Endothelial cell of umbilical vein (primary cell): ENCODE measurements around the gene VAV3.

Experiments
- CTCF ChIP-seq, 2 donors: IDR thresholded peaks; 1 replicate in 1 of 2; 2 replicates in 1 of 2; pipeline ENCODE4 v1.5.1; 2011; ENCODE audit warnings: low read length in 2 of 2, mild to moderate bottlenecking in 2 of 2, moderate library complexity in 2 of 2, control low read depth in 1 of 2, inconsistent platforms in 1 of 2, low read depth in 1 of 2; ENCODE audit not compliant: insufficient read depth in 1 of 2; ENCODE audit errors: extremely low read depth in 1 of 2
- EZH2 ChIP-seq: IDR thresholded peaks from 2 replicates; pipeline ENCODE4 v1.6.1; 2012; ENCODE audit warnings: borderline replicate concordance, low read depth, mild to moderate bottlenecking, moderate library complexity, low read length, inconsistent platforms; ENCODE audit not compliant: severe bottlenecking
- GATA2 ChIP-seq: IDR thresholded peaks from 2 replicates; pipeline ENCODE4 v1.7.0; 2011; ENCODE audit warnings: low read depth, mild to moderate bottlenecking, moderate library complexity, mixed read lengths, low read length; ENCODE audit not compliant: insufficient read length, insufficient read depth
- JUN ChIP-seq: IDR thresholded peaks from 2 replicates; pipeline ENCODE4 v1.6.1; 2011; ENCODE audit warnings: borderline replicate concordance, low read depth; ENCODE audit not compliant: insufficient read length, insufficient read depth
- MYC ChIP-seq: IDR thresholded peaks from one replicate; pipeline ENCODE4 v1.6.1; 2011; ENCODE audit warnings: mild to moderate bottlenecking, low read depth, low read length
- POLR2A ChIP-seq: IDR thresholded peaks from 2 replicates; pipeline ENCODE4 v1.6.1; 2012; ENCODE audit warnings: low read depth, mild to moderate bottlenecking, control low read depth, low read length
- POLR2AphosphoS5 ChIP-seq: IDR thresholded peaks from 2 replicates; pipeline ENCODE4 v1.6.1; 2012; ENCODE audit warnings: low read depth, mild to moderate bottlenecking, control low read depth, low read length, moderate library complexity; ENCODE audit not compliant: insufficient read depth
- TF ChIP-seq, protein P1 (sequence below): IDR thresholded peaks from 2 replicates; pipeline ENCODE4 v1.6.1; 2011; ENCODE audit not compliant: insufficient read depth, insufficient read length

DNA sequence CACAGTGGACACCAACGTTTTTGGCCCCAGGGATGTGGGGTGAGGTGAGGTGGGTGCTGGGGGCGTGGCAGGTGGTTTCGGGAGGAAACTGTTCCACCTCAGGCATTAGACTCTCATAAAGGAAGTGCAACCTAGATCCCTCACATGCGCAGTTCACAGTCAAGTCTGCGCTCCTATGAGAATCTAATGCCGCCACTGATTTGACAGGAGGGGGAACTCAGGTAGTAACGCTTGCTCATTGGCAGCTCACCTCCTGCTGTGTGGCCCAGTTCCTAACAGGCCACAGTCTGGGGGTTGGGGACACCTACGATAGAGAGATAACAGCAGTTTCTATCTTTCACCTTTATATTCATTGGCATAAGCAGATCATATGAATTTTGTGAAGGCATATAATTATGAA is 347.1 kb downstream of the VAV3 start:
- no peak for TF ChIP-seq POLR2AphosphoS5
- no peak for TF ChIP-seq CTCF (IDR thresholded peaks at IDR 0.05; ENCODE audit: extremely low read depth in 1 of 2, insufficient read depth in 1 of 2, low read depth in 1 of 2, low read length in 2 of 2)
- TF ChIP-seq POLR2A: no peak
- TF ChIP-seq, protein P1, sequence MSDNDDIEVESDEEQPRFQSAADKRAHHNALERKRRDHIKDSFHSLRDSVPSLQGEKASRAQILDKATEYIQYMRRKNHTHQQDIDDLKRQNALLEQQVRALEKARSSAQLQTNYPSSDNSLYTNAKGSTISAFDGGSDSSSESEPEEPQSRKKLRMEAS: no peak
- TF ChIP-seq MYC: no peak
- no peak for TF ChIP-seq JUN
- TF ChIP-seq EZH2: no peak
- TF ChIP-seq GATA2: no peak
